ENCODE data around the gene AKAP1. TPM values are rescaled to one million over a fixed set of nuclear protein-coding genes. Genes with fewer than 3 reads are reported as not detected.

The AKAP1 gene
- polyA plus RNA-seq, 3 donors = 5.6 to 14.6 (median 6.8) TPM

DNA sequence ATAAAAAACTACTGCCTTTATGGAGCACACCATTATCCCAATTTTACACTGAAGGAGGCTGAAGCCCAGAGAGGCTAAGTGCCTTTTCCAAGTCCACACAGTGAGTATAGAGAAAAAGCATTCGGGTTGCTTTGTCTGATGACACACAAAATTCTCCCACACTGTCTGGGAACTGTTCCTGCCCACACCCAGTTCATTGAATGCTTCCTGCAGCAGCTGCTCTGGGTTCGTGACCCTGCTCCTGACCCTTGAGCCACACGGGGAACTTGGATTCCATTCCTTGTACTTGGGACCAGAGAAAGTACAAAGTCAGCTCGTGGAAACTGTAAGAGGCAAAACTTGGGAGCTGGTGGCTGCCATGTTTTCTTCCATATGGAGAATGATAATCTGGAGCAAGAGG, 57.9 kb downstream of the AKAP1 start:
- no peaks in the 10 kb centered on the region for H3K36me3 ChIP-seq (replicated peaks in 1 of 2; ENCODE audit: control insufficient read depth in 1 of 2, insufficient read depth in 2 of 2, low read length in 2 of 2)
- intact Hi-C loops (cut with micrococcal nuclease) = no loop called here
- TF ChIP-seq, protein P1, sequence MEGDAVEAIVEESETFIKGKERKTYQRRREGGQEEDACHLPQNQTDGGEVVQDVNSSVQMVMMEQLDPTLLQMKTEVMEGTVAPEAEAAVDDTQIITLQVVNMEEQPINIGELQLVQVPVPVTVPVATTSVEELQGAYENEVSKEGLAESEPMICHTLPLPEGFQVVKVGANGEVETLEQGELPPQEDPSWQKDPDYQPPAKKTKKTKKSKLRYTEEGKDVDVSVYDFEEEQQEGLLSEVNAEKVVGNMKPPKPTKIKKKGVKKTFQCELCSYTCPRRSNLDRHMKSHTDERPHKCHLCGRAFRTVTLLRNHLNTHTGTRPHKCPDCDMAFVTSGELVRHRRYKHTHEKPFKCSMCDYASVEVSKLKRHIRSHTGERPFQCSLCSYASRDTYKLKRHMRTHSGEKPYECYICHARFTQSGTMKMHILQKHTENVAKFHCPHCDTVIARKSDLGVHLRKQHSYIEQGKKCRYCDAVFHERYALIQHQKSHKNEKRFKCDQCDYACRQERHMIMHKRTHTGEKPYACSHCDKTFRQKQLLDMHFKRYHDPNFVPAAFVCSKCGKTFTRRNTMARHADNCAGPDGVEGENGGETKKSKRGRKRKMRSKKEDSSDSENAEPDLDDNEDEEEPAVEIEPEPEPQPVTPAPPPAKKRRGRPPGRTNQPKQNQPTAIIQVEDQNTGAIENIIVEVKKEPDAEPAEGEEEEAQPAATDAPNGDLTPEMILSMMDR (IDR thresholded peaks at IDR 0.05) = no peak
- H3K4me3 ChIP-seq (replicated peaks in 1 of 3; ENCODE audit: low read depth in 2 of 3, low read length in 3 of 3) = no peak overlapping the region
- H3K9me3 Mint-ChIP-seq = no peaks in the 10 kb centered on the region
- no peaks in the 10 kb centered on the region for H3K27me3 ChIP-seq (ENCODE audit: control insufficient read depth in 2 of 2, insufficient read depth in 2 of 2, low read length in 2 of 2)
- H3K4me1 ChIP-seq (ENCODE audit: control insufficient read depth in 1 of 2, insufficient read depth in 2 of 2, low read length in 2 of 2) = no peaks in the 10 kb centered on the region
- no peak overlapping the region for H3K4me3 Mint-ChIP-seq
- no peak overlapping the region for H3K4me2 ChIP-seq (replicated peaks; ENCODE audit: extremely low read depth, low read length, poor library complexity, severe bottlenecking)
- peaks cover 0 to 7% (median 0%) of the 10 kb centered on the region in 3 donors for H3K27me3 Mint-ChIP-seq (ENCODE audit: low read depth in 3 of 3)
- H3K36me3 Mint-ChIP-seq = no peaks in the 10 kb centered on the region
- no peaks in the 10 kb centered on the region for H3K79me2 ChIP-seq (ENCODE audit: insufficient read depth, low read length)
- no peak overlapping the region for H3K27ac ChIP-seq (ENCODE audit: low read depth in 1 of 2, low read length in 2 of 2)
- no peak overlapping the region for H3K27ac Mint-ChIP-seq
- peaks cover 4% of the 10 kb centered on the region for H3K4me1 Mint-ChIP-seq
- H3K9me3 ChIP-seq (replicated peaks in 1 of 2; ENCODE audit: control insufficient read depth in 1 of 2, insufficient read depth in 1 of 2, low read length in 2 of 2) = peaks cover 0 to under 1% of the 10 kb centered on the region in 2 donors
- H2AFZ ChIP-seq (ENCODE audit: insufficient read depth, low read depth, low read length, poor library complexity, severe bottlenecking) = no peak overlapping the region
- H4K20me1 ChIP-seq (ENCODE audit: insufficient read depth, low read length) = no peaks in the 10 kb centered on the region
- H3K9ac ChIP-seq (ENCODE audit: insufficient read depth, low read length, poor library complexity, severe bottlenecking) = no peak overlapping the region
- WGBS (ENCODE audit: insufficient coverage) = 96% methylated on average over 3 of the region's 4 CpGs
- no peak for DNase-seq

DNA sequence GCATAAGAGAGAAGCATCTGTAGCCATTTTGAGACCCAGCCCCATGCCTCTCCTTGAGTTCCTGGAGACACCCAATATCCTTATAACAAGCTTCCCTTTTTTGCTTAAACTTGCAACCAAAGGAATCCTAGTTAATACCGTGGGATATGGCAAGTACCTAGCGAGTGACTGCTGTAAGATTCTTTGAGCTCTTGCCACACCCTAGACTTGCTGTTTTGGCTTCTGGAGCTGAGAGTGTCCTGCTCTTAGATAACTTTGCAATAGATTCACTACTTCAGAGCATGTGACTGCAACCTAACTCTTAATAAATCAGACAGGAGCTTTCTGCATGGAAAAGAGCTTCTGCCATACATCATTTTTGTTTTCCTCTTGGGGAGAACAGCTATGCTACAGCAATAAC, 58.3 kb downstream of the AKAP1 start:
- Histone ChIP-seq H2AFZ (ENCODE audit: insufficient read depth, low read depth, low read length, poor library complexity, severe bottlenecking) (no peak overlapping the region), H3K27me3 (ENCODE audit: control insufficient read depth in 2 of 2, insufficient read depth in 2 of 2, low read length in 2 of 2) (no peaks in the 10 kb centered on the region), H3K9me3 (replicated peaks in 1 of 2; ENCODE audit: control insufficient read depth in 1 of 2, insufficient read depth in 1 of 2, low read length in 2 of 2) (peaks cover 0 to 2% of the 10 kb centered on the region in 2 donors), H3K36me3 (replicated peaks in 1 of 2; ENCODE audit: control insufficient read depth in 1 of 2, insufficient read depth in 2 of 2, low read length in 2 of 2) (no peaks in the 10 kb centered on the region), H3K4me3 (replicated peaks in 1 of 3; ENCODE audit: low read depth in 2 of 3, low read length in 3 of 3) (no peak overlapping the region), H4K20me1 (ENCODE audit: insufficient read depth, low read length) (no peaks in the 10 kb centered on the region), H3K79me2 (ENCODE audit: insufficient read depth, low read length) (no peaks in the 10 kb centered on the region), H3K27ac (ENCODE audit: low read depth in 1 of 2, low read length in 2 of 2) (no peak overlapping the region), H3K4me2 (replicated peaks; ENCODE audit: extremely low read depth, low read length, poor library complexity, severe bottlenecking) (no peak overlapping the region), H3K9ac (ENCODE audit: insufficient read depth, low read length, poor library complexity, severe bottlenecking) (no peak overlapping the region), H3K4me1 (ENCODE audit: control insufficient read depth in 1 of 2, insufficient read depth in 2 of 2, low read length in 2 of 2) (no peaks in the 10 kb centered on the region)
- peak overlapping the region in 1 of 7 donors; percentile 30 for H3K27ac Mint-ChIP-seq
- H3K4me1 Mint-ChIP-seq = peaks cover 4% of the 10 kb centered on the region
- TF ChIP-seq, protein P1 (IDR thresholded peaks at IDR 0.05) = no peak
- WGBS (ENCODE audit: insufficient coverage) = 50% methylated on average over 2 of the region's 2 CpGs
- no peaks in the 10 kb centered on the region for H3K36me3 Mint-ChIP-seq
- peaks cover 0 to 7% (median 0%) of the 10 kb centered on the region in 3 donors for H3K27me3 Mint-ChIP-seq (ENCODE audit: low read depth in 3 of 3)
- peaks cover 0 to 2% (median 0%) of the 10 kb centered on the region in 7 donors for H3K9me3 Mint-ChIP-seq
- DNase-seq = no peak
- intact Hi-C loops (cut with micrococcal nuclease) = no loop called here
- no peak overlapping the region for H3K4me3 Mint-ChIP-seq
